HUES6 (cell line): ENCODE results near the gene CHST7.

Experiments
- H3K27ac ChIP-seq: 2 replicates; pipeline ENCODE4 v1.7.0; 2013; ENCODE audit warnings: low read depth, mild to moderate bottlenecking, low read length, inconsistent platforms
- H3K27me3 ChIP-seq: 2 replicates; pipeline ENCODE4 v1.6.1; 2013; ENCODE audit warnings: low read length; ENCODE audit not compliant: control insufficient read depth, insufficient read depth
- H3K36me3 ChIP-seq: 2 replicates; pipeline ENCODE4 v1.6.1; 2013; ENCODE audit warnings: low read length; ENCODE audit not compliant: control insufficient read depth, insufficient read depth
- H3K4me1 ChIP-seq: 2 replicates; pipeline ENCODE4 v1.6.1; 2013; ENCODE audit warnings: low read length; ENCODE audit not compliant: control insufficient read depth, insufficient read depth
- H3K4me3 ChIP-seq: 2 replicates; pipeline ENCODE4 v1.5.1; 2013; ENCODE audit warnings: low read depth, low read length
- H3K9ac ChIP-seq: one replicate; pipeline ENCODE4 v1.6.1; 2013; ENCODE audit warnings: mild to moderate bottlenecking, low read length
- H3K9me3 ChIP-seq: 2 replicates; pipeline ENCODE4 v1.6.1; 2013; ENCODE audit warnings: low read depth, low read length; ENCODE audit not compliant: control insufficient read depth, insufficient read depth

Gene CHST7

GRCh38 chrX:46611658-46612362 lies 38.2 kb downstream of the CHST7 start:
- Histone ChIP-seq H3K36me3 (peaks cover 19% of the 10 kb centered on the region), H3K4me1 (no peaks in the 10 kb centered on the region), H3K27ac (no peak overlapping the region), H3K27me3 (no peaks in the 10 kb centered on the region), H3K4me3 (no peak overlapping the region), H3K9me3 (no peaks in the 10 kb centered on the region), H3K9ac (no peak overlapping the region)

DNA sequence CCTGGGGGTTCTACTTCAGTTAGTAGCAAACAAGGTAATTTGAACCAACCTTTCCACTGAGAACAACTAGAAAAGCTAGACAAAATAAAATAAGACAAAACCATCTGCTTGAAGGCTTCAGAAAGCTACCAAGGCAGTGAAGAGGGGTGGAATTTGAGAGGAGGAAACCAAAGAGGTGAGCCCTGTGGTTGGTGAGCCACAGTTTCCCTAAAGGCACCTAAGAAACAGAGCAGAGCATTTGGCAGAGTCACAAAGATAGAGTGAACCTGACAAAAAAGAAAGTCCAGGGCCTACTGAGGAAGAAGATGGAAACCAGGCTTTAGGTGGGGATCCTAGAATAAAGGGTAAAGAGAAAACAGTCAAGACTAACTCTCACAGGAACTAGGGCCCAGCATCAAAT lies 44.3 kb downstream of the CHST7 start:
- H3K9me3 ChIP-seq, result peaks cover 7% of the 10 kb centered on the region
- H3K27me3 ChIP-seq, result no peaks in the 10 kb centered on the region
- peaks cover 7% of the 10 kb centered on the region; the same call in 1 of the 2 replicates for H3K4me1 ChIP-seq
- no peak overlapping the region for H3K4me3 ChIP-seq
- H3K9ac ChIP-seq, result no peak overlapping the region
- H3K27ac ChIP-seq, result no peak overlapping the region
- H3K36me3 ChIP-seq, result peaks cover 42% of the 10 kb centered on the region

- Histone ChIP-seq H3K9me3 (peaks cover 7% of the 10 kb centered on the region), H3K36me3 (peaks cover 37% of the 10 kb centered on the region)
Observed at GRCh38 chrX:46618947-46619346, 45.4 kb downstream of the CHST7 start.

GRCh38 chrX:46620505-46620904 lies 46.9 kb downstream of the CHST7 start:
- H3K27me3 ChIP-seq, result no peaks in the 10 kb centered on the region
- peaks cover 31% of the 10 kb centered on the region for H3K36me3 ChIP-seq
- no peak overlapping the region for H3K27ac ChIP-seq
- no peak overlapping the region for H3K4me3 ChIP-seq
- H3K9ac ChIP-seq, result no peak overlapping the region
- H3K4me1 ChIP-seq, result peaks cover 9% of the 10 kb centered on the region; the same call in 1 of the 2 replicates
- H3K9me3 ChIP-seq, result peaks cover 7% of the 10 kb centered on the region

More at GRCh38 chrX:46618947-46619346, 45.4 kb downstream of the CHST7 start:
- H3K9ac ChIP-seq, result no peak overlapping the region
- no peaks in the 10 kb centered on the region for H3K27me3 ChIP-seq
- H3K27ac ChIP-seq, result no peak overlapping the region
- peaks cover 9% of the 10 kb centered on the region; the same call in 1 of the 2 replicates for H3K4me1 ChIP-seq
- no peak overlapping the region for H3K4me3 ChIP-seq

DNA sequence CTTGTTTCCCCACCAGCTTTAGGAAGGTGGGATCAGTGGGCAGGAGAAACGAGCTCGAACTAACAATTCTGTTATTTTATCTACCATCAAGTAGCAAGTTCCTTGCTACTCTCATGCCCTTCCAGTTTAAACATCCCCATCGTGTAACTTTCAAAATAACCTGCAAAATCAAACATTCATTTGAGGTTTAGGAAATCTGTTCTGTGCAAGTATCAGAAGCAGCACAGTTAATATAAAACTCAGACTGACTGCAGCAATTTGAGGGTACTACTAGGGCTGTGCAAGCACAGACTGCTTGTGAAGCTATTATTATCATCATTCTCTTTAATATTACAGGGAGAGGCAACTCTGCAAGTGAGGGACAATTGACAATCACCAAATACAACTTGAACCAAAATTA lies 48.0 kb downstream of the CHST7 start:
- H3K36me3 ChIP-seq, result peaks cover 31% of the 10 kb centered on the region
- no peak overlapping the region for H3K9ac ChIP-seq
- no peak overlapping the region for H3K4me3 ChIP-seq
- no peak overlapping the region for H3K27ac ChIP-seq
- no peaks in the 10 kb centered on the region for H3K27me3 ChIP-seq
- H3K9me3 ChIP-seq, result peaks cover 7% of the 10 kb centered on the region
- H3K4me1 ChIP-seq, result peaks cover 9% of the 10 kb centered on the region; the same call in 1 of the 2 replicates

DNA sequence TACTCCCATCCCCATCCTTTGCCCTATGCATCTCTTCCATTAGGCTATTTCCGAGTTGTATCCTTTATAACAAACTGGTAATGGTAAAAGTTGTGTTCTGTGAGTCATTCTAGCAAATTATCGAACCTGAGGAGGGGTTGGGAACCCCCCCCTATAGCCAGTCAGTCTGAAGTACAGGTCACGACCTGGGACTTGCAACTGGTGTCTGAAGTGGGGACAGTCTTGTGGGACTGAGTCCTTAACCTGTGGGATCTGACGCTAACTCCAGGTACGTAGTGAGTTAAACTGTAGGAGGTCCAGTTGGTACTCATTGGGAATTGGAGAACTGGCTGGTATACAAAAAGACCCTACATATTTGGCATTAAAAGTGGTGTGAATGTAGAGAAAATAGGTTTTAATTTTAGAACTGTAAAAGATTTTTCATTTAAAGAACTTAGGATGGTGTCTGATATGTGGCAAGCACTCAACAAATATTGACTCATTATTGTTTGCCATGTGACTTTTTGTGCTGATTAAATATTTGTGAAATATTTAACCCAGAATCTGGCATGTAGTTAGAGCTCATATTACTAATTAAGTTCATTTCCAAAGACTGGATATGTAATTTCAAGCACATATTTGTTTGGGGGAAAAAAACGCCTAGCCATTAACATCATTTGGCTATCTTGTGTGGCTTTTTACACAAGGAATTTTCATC lies 50.7 kb downstream of the CHST7 start:
- Histone ChIP-seq H3K27me3 (no peaks in the 10 kb centered on the region), H3K27ac (no peak overlapping the region), H3K4me1 (peaks cover 32% of the 10 kb centered on the region), H3K9ac (no peak overlapping the region), H3K4me3 (no peak overlapping the region), H3K36me3 (peaks cover 18% of the 10 kb centered on the region), H3K9me3 (peaks cover 3% of the 10 kb centered on the region; the same call in 1 of the 2 replicates)

DNA sequence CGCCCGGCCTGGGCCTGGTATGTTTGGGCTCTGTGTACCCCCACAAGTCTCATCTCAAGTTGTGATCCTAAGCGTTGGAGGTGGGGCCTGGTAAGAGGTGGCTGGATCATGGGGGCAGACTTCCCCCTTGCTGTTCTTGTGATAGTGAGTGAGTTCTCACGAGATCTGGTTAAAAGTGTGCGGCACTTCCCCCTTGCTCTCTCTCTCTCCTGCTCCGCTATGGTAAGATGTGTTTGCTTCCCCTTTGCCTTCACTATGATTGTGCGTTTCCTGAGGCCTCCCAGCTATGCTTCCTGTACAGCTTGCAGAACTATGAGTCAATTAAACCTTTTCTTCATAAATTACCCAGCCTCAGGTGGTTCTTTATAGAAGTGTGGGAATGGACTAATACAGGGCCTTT lies 53.0 kb downstream of the CHST7 start:
- Histone ChIP-seq H3K9me3 (no peaks in the 10 kb centered on the region), H3K27ac (no peak overlapping the region), H3K9ac (no peak overlapping the region), H3K4me3 (no peak overlapping the region), H3K27me3 (no peaks in the 10 kb centered on the region), H3K4me1 (peaks cover 32% of the 10 kb centered on the region), H3K36me3 (peaks cover 12% of the 10 kb centered on the region)

DNA sequence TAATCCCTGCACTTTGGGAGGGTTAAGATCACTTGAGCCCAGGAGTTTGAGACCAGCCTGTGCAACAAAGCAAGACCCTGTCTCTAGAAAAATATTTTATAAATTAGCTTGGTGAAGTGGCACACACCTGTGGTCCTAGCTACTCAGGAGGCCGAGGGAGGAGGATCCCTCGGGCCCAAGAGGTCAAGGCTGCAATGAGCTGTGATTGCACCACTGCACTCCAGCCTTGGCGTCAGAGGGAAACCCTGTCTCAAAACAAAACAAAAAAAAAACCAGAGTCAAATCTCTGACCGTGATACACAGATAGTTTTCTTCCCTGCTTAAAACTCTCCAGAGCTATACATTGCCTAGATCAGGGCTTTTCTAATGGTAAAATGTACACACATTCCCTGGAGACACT lies 53.5 kb downstream of the CHST7 start:
- Histone ChIP-seq H3K27me3 (no peaks in the 10 kb centered on the region), H3K27ac (no peak overlapping the region; the same call in 1 of the 2 replicates), H3K36me3 (peaks cover 14% of the 10 kb centered on the region)

GRCh38 chrX:46627711-46628419 lies 54.3 kb downstream of the CHST7 start:
- Histone ChIP-seq H3K9ac (no peak overlapping the region), H3K4me3 (0 out of 2 replicates have a peak overlapping the region, but pooled peaks have one; percentile 10), H3K36me3 (peaks cover 14% of the 10 kb centered on the region), H3K4me1 (peaks cover 25% of the 10 kb centered on the region), H3K9me3 (no peaks in the 10 kb centered on the region), H3K27me3 (no peaks in the 10 kb centered on the region), H3K27ac (no peak overlapping the region)

More for the DNA sequence above, 53.5 kb downstream of the CHST7 start:
- Histone ChIP-seq H3K4me3 (no peak overlapping the region), H3K9me3 (no peaks in the 10 kb centered on the region), H3K9ac (no peak overlapping the region), H3K4me1 (peaks cover 32% of the 10 kb centered on the region)

DNA sequence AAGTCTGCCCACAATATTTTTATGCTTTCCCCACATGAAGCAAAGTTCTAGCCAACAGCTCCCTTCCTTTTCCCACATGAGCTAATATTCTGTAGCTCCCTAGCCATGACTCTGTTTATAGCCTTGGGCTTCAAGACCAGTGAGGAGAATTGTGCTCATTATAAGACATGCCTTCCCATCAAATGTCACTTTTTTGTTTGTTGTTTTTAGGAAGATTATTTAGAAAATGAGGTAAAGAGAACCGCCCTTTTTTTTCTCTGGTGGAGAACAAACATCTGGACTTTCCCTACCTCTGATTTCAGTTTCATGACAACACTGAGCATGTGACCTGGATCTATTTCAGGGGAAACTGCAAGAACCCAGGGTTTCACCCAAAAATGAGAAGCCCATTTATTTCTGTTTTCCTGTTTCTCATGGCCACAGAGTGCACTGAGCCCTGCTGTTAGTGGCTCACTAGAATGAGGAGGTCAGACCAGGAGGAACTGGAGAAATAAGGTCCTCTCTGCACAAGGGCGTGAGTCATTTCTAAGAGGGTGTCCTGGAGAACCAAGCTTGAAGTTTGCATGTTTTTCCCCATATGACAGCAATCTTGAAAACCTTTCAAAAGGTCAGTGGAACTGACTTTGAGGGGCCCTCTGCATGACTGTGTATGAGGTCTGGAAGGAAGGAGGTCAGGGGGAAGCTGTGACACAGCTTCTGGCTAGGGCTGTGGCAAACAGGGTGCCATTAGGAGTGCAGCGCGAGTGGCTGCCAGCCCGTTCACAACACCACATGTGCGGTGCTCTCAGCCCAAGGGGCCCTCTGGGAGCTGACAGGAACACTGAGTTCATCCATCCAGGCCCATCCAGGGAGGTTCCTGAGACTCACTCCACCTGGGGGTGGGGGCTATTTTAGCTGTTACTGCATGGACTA lies 55.2 kb downstream of the CHST7 start:
- Histone ChIP-seq H3K27ac (no peak overlapping the region), H3K27me3 (no peaks in the 10 kb centered on the region), H3K4me3 (no peak overlapping the region), H3K9me3 (no peaks in the 10 kb centered on the region), H3K9ac (no peak overlapping the region), H3K36me3 (peaks cover 14% of the 10 kb centered on the region), H3K4me1 (peaks cover 22% of the 10 kb centered on the region)
